ENCODE measurements around the gene RGS3.

DNA sequence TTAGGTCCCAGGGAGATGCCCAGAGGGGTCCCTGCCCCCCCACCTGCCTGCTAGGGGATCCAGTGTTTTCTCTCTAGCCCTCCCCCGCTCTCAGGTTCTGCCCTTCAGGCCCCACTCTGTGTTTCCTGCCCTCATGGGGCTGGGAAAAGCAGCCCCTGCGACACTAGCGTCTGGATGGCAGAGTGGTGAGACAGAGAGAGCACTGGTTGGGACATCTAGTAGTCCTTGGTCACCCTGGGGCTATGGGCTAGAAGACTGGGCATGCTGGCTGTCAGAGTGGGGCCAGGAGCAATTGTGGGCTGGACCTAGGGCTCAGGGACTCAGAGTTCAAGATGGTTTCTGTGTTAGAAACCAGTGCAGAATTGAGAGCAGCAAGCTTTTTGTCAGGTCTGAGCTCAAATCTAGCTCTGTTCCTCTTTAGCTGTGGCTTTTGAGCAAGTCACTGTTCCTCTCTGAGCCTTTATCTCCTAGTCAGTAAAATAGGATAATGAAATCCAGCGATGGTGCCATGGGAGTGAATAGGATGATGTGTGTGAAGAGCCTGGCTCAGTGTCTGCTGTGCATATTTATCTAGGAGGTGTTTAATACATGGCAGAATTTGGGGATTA lies 39.0 kb downstream of the RGS3 start:
- TF ChIP-seq, protein P1, sequence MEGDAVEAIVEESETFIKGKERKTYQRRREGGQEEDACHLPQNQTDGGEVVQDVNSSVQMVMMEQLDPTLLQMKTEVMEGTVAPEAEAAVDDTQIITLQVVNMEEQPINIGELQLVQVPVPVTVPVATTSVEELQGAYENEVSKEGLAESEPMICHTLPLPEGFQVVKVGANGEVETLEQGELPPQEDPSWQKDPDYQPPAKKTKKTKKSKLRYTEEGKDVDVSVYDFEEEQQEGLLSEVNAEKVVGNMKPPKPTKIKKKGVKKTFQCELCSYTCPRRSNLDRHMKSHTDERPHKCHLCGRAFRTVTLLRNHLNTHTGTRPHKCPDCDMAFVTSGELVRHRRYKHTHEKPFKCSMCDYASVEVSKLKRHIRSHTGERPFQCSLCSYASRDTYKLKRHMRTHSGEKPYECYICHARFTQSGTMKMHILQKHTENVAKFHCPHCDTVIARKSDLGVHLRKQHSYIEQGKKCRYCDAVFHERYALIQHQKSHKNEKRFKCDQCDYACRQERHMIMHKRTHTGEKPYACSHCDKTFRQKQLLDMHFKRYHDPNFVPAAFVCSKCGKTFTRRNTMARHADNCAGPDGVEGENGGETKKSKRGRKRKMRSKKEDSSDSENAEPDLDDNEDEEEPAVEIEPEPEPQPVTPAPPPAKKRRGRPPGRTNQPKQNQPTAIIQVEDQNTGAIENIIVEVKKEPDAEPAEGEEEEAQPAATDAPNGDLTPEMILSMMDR (IDR thresholded peaks at IDR 0.05; ENCODE audit: extremely low read depth in 1 of 2, insufficient read depth in 1 of 2, low read depth in 1 of 2, low read length in 2 of 2), result no peak
- TF ChIP-seq MAX (IDR thresholded peaks at IDR 0.05; ENCODE audit: insufficient read depth, insufficient read length) (no peak), EZH2 (IDR thresholded peaks at IDR 0.05; ENCODE audit: borderline replicate concordance, low read depth, low read length, severe bottlenecking) (no peak), POLR2AphosphoS5 (IDR thresholded peaks at IDR 0.05; ENCODE audit: insufficient read depth, low read depth, low read length) (no peak), POLR2A (IDR thresholded peaks at IDR 0.05; ENCODE audit: low read depth, low read length) (no peak), JUN (IDR thresholded peaks at IDR 0.05; ENCODE audit: borderline replicate concordance, insufficient read depth, insufficient read length, low read depth) (no peak), MYC (IDR thresholded peaks at IDR 0.05; ENCODE audit: low read depth, low read length) (no peak)
